KOPT-K1 (cell line): ENCODE data around the gene KNCN.

Experiments
- H3K27ac ChIP-seq: fragments of 200-600 bp; sonication (generic); 2 replicates; pipeline ENCODE4 v1.5.1; 2016; ENCODE audit warnings: antibody characterized with exemption, mild to moderate bottlenecking, low read depth, low read length; ENCODE audit not compliant: poor library complexity, severe bottlenecking
- H3K36me3 ChIP-seq: fragments of 200-600 bp; sonication (generic); 2 replicates; pipeline ENCODE4 v1.5.1; 2017; ENCODE audit warnings: antibody characterized with exemption, mild to moderate bottlenecking, low read length, moderate library complexity; ENCODE audit not compliant: insufficient read depth
- H3K9me3 ChIP-seq: fragments of 200-600 bp; sonication (generic); 2 replicates; pipeline ENCODE4 v1.5.1; 2017; ENCODE audit warnings: antibody characterized with exemption, low read length, mild to moderate bottlenecking; ENCODE audit not compliant: insufficient read depth, poor library complexity, severe bottlenecking

The KNCN gene

GRCh38 chr1:46538147-46538546, 13.3 kb downstream of the KNCN start:
- H3K9me3 ChIP-seq, result no peaks in the 10 kb centered on the region
- H3K36me3 ChIP-seq, result no peaks in the 10 kb centered on the region
- H3K27ac ChIP-seq, result no peak overlapping the region

- Histone ChIP-seq H3K36me3 (no peaks in the 10 kb centered on the region), H3K9me3 (no peaks in the 10 kb centered on the region), H3K27ac (no peak overlapping the region)
Measured at GRCh38 chr1:46537651-46538050, 13.8 kb downstream of the KNCN start.

- Histone ChIP-seq H3K27ac (no peak overlapping the region), H3K9me3 (no peaks in the 10 kb centered on the region), H3K36me3 (no peaks in the 10 kb centered on the region)
Measured at GRCh38 chr1:46536527-46536926, 14.9 kb downstream of the KNCN start.

- H3K9me3 ChIP-seq, result no peaks in the 10 kb centered on the region
- no peaks in the 10 kb centered on the region for H3K36me3 ChIP-seq
- no peak overlapping the region for H3K27ac ChIP-seq
Measured at GRCh38 chr1:46535063-46535462, 16.4 kb downstream of the KNCN start.

GRCh38 chr1:46533179-46533864, 18.1 kb downstream of the KNCN start:
- Histone ChIP-seq H3K27ac (no peak overlapping the region), H3K9me3 (no peaks in the 10 kb centered on the region), H3K36me3 (no peaks in the 10 kb centered on the region)

- H3K9me3 ChIP-seq, result no peaks in the 10 kb centered on the region
- no peaks in the 10 kb centered on the region for H3K36me3 ChIP-seq
- no peak overlapping the region for H3K27ac ChIP-seq
Measured at GRCh38 chr1:46532498-46533178, 18.8 kb downstream of the KNCN start.

GRCh38 chr1:46532095-46532494, 19.4 kb downstream of the KNCN start:
- H3K36me3 ChIP-seq, result no peaks in the 10 kb centered on the region
- H3K27ac ChIP-seq, result no peak overlapping the region
- no peaks in the 10 kb centered on the region for H3K9me3 ChIP-seq

GRCh38 chr1:46530791-46531409, 20.5 kb downstream of the KNCN start:
- Histone ChIP-seq H3K9me3 (no peaks in the 10 kb centered on the region), H3K36me3 (no peaks in the 10 kb centered on the region), H3K27ac (no peak overlapping the region)

- H3K9me3 ChIP-seq, result no peaks in the 10 kb centered on the region
Measured at GRCh38 chr1:46530311-46530710, 21.1 kb downstream of the KNCN start.

GRCh38 chr1:46529031-46529630, 22.3 kb downstream of the KNCN start:
- no peaks in the 10 kb centered on the region for H3K9me3 ChIP-seq
- H3K27ac ChIP-seq, result no peak overlapping the region
- no peaks in the 10 kb centered on the region for H3K36me3 ChIP-seq

More at GRCh38 chr1:46530311-46530710, 21.1 kb downstream of the KNCN start:
- no peak overlapping the region for H3K27ac ChIP-seq
- H3K36me3 ChIP-seq, result no peaks in the 10 kb centered on the region

- Histone ChIP-seq H3K36me3 (no peaks in the 10 kb centered on the region), H3K27ac (no peak overlapping the region), H3K9me3 (no peaks in the 10 kb centered on the region)
Measured at GRCh38 chr1:46528297-46528955, 23.0 kb downstream of the KNCN start.

GRCh38 chr1:46527474-46528296, 23.8 kb downstream of the KNCN start:
- Histone ChIP-seq H3K36me3 (no peaks in the 10 kb centered on the region), H3K9me3 (no peaks in the 10 kb centered on the region), H3K27ac (no peak overlapping the region)

GRCh38 chr1:46526691-46527291, 24.7 kb downstream of the KNCN start:
- Histone ChIP-seq H3K9me3 (no peaks in the 10 kb centered on the region), H3K36me3 (no peaks in the 10 kb centered on the region), H3K27ac (no peak overlapping the region)
